Esophagus squamous epithelium (tissue), 5 donors: ENCODE data around the gene GPR26. TPM values are rescaled to one million over a fixed set of nuclear protein-coding genes. Genes with fewer than 3 reads are reported as not detected.

Experiments used
- DNase-seq: peaks from one replicate; lab custom pipeline; 2025; lab: John Stamatoyannopoulos, UW
- H3K27ac ChIP-seq, 4 donors: fragments of 200-600 bp; sonication (generic); one replicate each; pipeline ENCODE4 v1.5.1; 2016 to 2019; ENCODE audit warnings: mild to moderate bottlenecking in 1 of 4
- H3K27me3 ChIP-seq, 4 donors: fragments of 200-600 bp; sonication (generic); 1 replicate in 3 of 4; 2 replicates in 1 of 4; pipeline versions ENCODE4 v1.5.1 to v1.6.0; 2017 to 2021; ENCODE audit warnings: antibody characterized with exemption in 1 of 4
- H3K36me3 ChIP-seq, 3 donors: fragments of 200-600 bp; sonication (generic); one replicate each; pipeline ENCODE4 v1.5.1; 2016 to 2019
- H3K4me1 ChIP-seq, 3 donors: fragments of 200-600 bp; sonication (generic); one replicate each; pipeline ENCODE4 v1.5.1; 2017 to 2019
- H3K4me3 ChIP-seq, 4 donors: fragments of 200-600 bp; sonication (generic); 1 replicate in 3 of 4; 2 replicates in 1 of 4; pipeline ENCODE4 v1.5.1; 2016 to 2019; ENCODE audit warnings: mild to moderate bottlenecking in 2 of 4, moderate library complexity in 1 of 4
- H3K9me3 ChIP-seq, 3 donors: fragments of 200-600 bp; sonication (generic); one replicate each; pipeline ENCODE4 v1.5.1; 2016 to 2019
- CTCF ChIP-seq, 6 experiments: fragments of 450-650 bp in 4 of 6; fragments of 200-600 bp in 2 of 6; sonication (generic) in 2 of 6; IDR thresholded peaks; one replicate each; pipeline ENCODE4 v1.5.1; 2016 to 2019; ENCODE audit warnings: antibody characterized with exemption in 6 of 6, mild to moderate bottlenecking in 4 of 6, moderate library complexity in 4 of 6
- POLR2A ChIP-seq, 4 donors: fragments of 450-650 bp; IDR thresholded peaks; one replicate each; pipeline ENCODE4 v1.6.1; 2017; ENCODE audit warnings: antibody characterized with exemption in 4 of 4, mild to moderate bottlenecking in 4 of 4, moderate library complexity in 3 of 4
- WGBS, 2 donors: methylation state at CpG; one replicate each; pipeline ENCODE4 v1.1.5; 2018; 5-methylcytosine and 5-hydroxymethylcytosine counted together
- intact Hi-C: fragments of 100-400 bp; cut with DNase I; formaldehyde crosslinking; loops from one replicate; pipeline ENCODE4 v1.15.0; 2022
- total RNA-seq, 4 donors: library from RNA; depleted of rRNA; stranded (reverse); fragments of >200 nt; gene quantifications; one replicate each; pipeline ENCODE4 v1.1.0, GENCODE V29; 2016
- donor health status: DM: yes; HTN: yes; CAD: no.

The GPR26 gene
- total RNA-seq, 4 donors from 2014 or later = not detected

- no peaks in the 10 kb centered on the region for H3K9me3 ChIP-seq
- TF ChIP-seq POLR2A (IDR thresholded peaks at IDR 0.05) (no peak), CTCF (IDR thresholded peaks at IDR 0.05) (no peak)
- no peak for DNase-seq
- H3K27ac ChIP-seq = no peak overlapping the region
- intact Hi-C loops = no loop called here
- H3K4me3 ChIP-seq = no peak overlapping the region
- no peaks in the 10 kb centered on the region for H3K4me1 ChIP-seq
- H3K36me3 ChIP-seq = no peaks in the 10 kb centered on the region
- WGBS, 2 donors = 62 to 63% methylated on average over 6 of the region's 6 CpGs
- peaks cover 0 to 24% (median 0%) of the 10 kb centered on the region in 4 donors for H3K27me3 ChIP-seq
These were observed 28.8 kb upstream of the GPR26 start for GRCh38 chr10:123637326-123637880.

- 56 to 75% methylated on average over 2 of the region's 3 CpGs for WGBS, 2 donors
- H3K27ac ChIP-seq = no peak overlapping the region
- no peaks in the 10 kb centered on the region for H3K36me3 ChIP-seq
- H3K4me3 ChIP-seq = no peak overlapping the region
- H3K4me1 ChIP-seq = no peaks in the 10 kb centered on the region
- no peaks in the 10 kb centered on the region for H3K9me3 ChIP-seq
- intact Hi-C loops = no loop called here
- DNase-seq = no peak
- H3K27me3 ChIP-seq = peaks cover 0 to 21% (median 0%) of the 10 kb centered on the region in 4 donors
- no peak for TF ChIP-seq POLR2A (IDR thresholded peaks at IDR 0.05)
- TF ChIP-seq CTCF (IDR thresholded peaks at IDR 0.05) = no peak
These were observed 27.0 kb upstream of the GPR26 start for GRCh38 chr10:123639131-123639530.

- no peak overlapping the region for H3K4me3 ChIP-seq
- intact Hi-C loops = no loop called here
- DNase-seq = no peak
- no peak overlapping the region for H3K27ac ChIP-seq
- 56 to 57% methylated on average over 3 of the region's 3 CpGs for WGBS, 2 donors
- H3K27me3 ChIP-seq = peaks cover 0 to 26% (median 0%) of the 10 kb centered on the region in 4 donors
- TF ChIP-seq CTCF (IDR thresholded peaks at IDR 0.05) (no peak), POLR2A (IDR thresholded peaks at IDR 0.05) (no peak)
- no peaks in the 10 kb centered on the region for H3K4me1 ChIP-seq
- H3K9me3 ChIP-seq = no peaks in the 10 kb centered on the region
- H3K36me3 ChIP-seq = no peaks in the 10 kb centered on the region
These were observed 26.1 kb upstream of the GPR26 start for GRCh38 chr10:123640016-123640535.

- Histone ChIP-seq H3K4me1 (no peaks in the 10 kb centered on the region), H3K27ac (no peak overlapping the region), H3K9me3 (no peaks in the 10 kb centered on the region), H3K4me3 (no peak overlapping the region), H3K27me3 (peaks cover 0 to 42% (median 0%) of the 10 kb centered on the region in 4 donors), H3K36me3 (no peaks in the 10 kb centered on the region)
- TF ChIP-seq CTCF (IDR thresholded peaks at IDR 0.05) (no peak), POLR2A (IDR thresholded peaks at IDR 0.05) (no peak)
- intact Hi-C loops = no loop called here
- DNase-seq = no peak
- WGBS, 2 donors = 13 to 42% methylated on average over 4 of the region's 4 CpGs
These were observed 23.9 kb upstream of the GPR26 start for GRCh38 chr10:123642293-123642692.

- H3K4me3 ChIP-seq = no peak overlapping the region
- H3K36me3 ChIP-seq = no peaks in the 10 kb centered on the region
- intact Hi-C loops = no loop called here
- no peak overlapping the region for H3K27ac ChIP-seq
- no peak for TF ChIP-seq CTCF (IDR thresholded peaks at IDR 0.05)
- no peak for TF ChIP-seq POLR2A (IDR thresholded peaks at IDR 0.05)
- H3K4me1 ChIP-seq = no peaks in the 10 kb centered on the region
- peaks cover 0 to 42% (median 0%) of the 10 kb centered on the region in 4 donors for H3K27me3 ChIP-seq
- no peaks in the 10 kb centered on the region for H3K9me3 ChIP-seq
- DNase-seq = no peak
- WGBS, 2 donors = 59 to 69% methylated on average over 3 to 6 of the region's 8 CpGs
These were observed 23.5 kb upstream of the GPR26 start for GRCh38 chr10:123642697-123643096.
